ENCODE measurements around the gene GPR107. TPM values are rescaled to one million over a fixed set of nuclear protein-coding genes. Genes with fewer than 3 reads are reported as not detected.

Gene GPR107
- total and polyA plus RNA-seq, 2 donors (not counting 1 experiment from before 2014, with no cell fraction given) = 10.4 to 28.1 TPM

DNA sequence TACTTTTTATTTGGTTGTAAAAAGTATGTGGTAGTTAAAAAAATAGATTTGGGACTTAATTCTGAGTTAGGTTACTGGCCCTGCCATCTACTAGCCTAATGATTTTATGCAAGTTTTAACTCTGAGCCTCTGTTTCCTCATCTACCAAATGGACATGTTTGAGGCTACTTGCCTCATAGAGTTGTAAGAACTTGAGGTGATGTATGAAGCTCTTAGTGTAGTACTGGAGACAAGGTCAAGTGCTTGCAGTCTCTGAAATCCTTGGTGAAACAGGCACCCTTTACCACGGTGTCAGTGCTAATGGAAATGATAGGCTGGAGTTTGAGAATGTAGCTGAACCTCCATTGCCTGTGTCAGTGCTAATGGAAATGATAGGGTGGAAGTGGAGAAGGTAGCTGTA lies 15.3 kb downstream of the GPR107 start:
- DNase-seq (no peak), ATAC-seq (ENCODE audit: low read depth) (no peak)
- H2AFZ ChIP-seq (ENCODE audit: insufficient read depth, low read depth, low read length, poor library complexity, severe bottlenecking) = peak overlapping the region; percentile 28
- peak overlapping the region; percentile 55 for H3K4me2 ChIP-seq (replicated peaks; ENCODE audit: low read depth, low read length, poor library complexity, severe bottlenecking)
- WGBS (ENCODE audit: insufficient coverage) = 100% methylated on average over 1 of the region's 1 CpG
- peak overlapping the region in 1 of 2 donors; percentile 66 for H3K27ac ChIP-seq (ENCODE audit: low read length in 2 of 2)
- peaks cover 86% of the 10 kb centered on the region for H3K79me2 ChIP-seq (ENCODE audit: control insufficient read depth, insufficient read depth, low read length)
- H3K4me3 ChIP-seq (ENCODE audit: control extremely low read depth in 1 of 5, extremely low read depth in 1 of 5, insufficient read depth in 1 of 5, low read depth in 2 of 5, low read length in 4 of 5) = no peak overlapping the region
- H3K4me1 Mint-ChIP-seq = peaks cover 29% of the 10 kb centered on the region
- H3K36me3 ChIP-seq (replicated peaks in 1 of 2; ENCODE audit: control extremely low read depth in 1 of 2, control insufficient read depth in 1 of 2, extremely low read depth in 1 of 2, insufficient read depth in 2 of 2, low read length in 1 of 2) = peaks cover 0 to 12% of the 10 kb centered on the region in 2 experiments
- no peak overlapping the region for H3K9ac ChIP-seq (ENCODE audit: low read length)
- POLR2A ChIA-PET = interaction anchor here (0.7 to 1.0 kb wide), 2 partner anchors 44 to 51 kb away, joined by 3 to 9 read pairs; no protein-coding TSS in a partner anchor
- H3K4me1 ChIP-seq (ENCODE audit: control insufficient read depth in 2 of 2, insufficient read depth in 2 of 2, low read length in 2 of 2) = peaks cover 16% of the 10 kb centered on the region in 2 donors
- H3K4me3 Mint-ChIP-seq = no peak overlapping the region
- H3K27ac Mint-ChIP-seq = peak overlapping the region; percentile 8
- peaks cover 28% of the 10 kb centered on the region for H4K20me1 ChIP-seq (ENCODE audit: control insufficient read depth, insufficient read depth, low read length, poor library complexity, severe bottlenecking)
- H3K9me3 Mint-ChIP-seq (ENCODE audit: insufficient read depth) = no peaks in the 10 kb centered on the region
- TF ChIP-seq EZH2 (IDR thresholded peaks at IDR 0.05; ENCODE audit: borderline replicate concordance, insufficient read depth, low read depth, low read length, poor library complexity, severe bottlenecking) = no peak
- TF ChIP-seq, protein P1, sequence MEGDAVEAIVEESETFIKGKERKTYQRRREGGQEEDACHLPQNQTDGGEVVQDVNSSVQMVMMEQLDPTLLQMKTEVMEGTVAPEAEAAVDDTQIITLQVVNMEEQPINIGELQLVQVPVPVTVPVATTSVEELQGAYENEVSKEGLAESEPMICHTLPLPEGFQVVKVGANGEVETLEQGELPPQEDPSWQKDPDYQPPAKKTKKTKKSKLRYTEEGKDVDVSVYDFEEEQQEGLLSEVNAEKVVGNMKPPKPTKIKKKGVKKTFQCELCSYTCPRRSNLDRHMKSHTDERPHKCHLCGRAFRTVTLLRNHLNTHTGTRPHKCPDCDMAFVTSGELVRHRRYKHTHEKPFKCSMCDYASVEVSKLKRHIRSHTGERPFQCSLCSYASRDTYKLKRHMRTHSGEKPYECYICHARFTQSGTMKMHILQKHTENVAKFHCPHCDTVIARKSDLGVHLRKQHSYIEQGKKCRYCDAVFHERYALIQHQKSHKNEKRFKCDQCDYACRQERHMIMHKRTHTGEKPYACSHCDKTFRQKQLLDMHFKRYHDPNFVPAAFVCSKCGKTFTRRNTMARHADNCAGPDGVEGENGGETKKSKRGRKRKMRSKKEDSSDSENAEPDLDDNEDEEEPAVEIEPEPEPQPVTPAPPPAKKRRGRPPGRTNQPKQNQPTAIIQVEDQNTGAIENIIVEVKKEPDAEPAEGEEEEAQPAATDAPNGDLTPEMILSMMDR (IDR thresholded peaks at IDR 0.05) = no peak
- no peaks in the 10 kb centered on the region for H3K27me3 ChIP-seq (replicated peaks in 1 of 4; ENCODE audit: control extremely low read depth in 1 of 4, control insufficient read depth in 3 of 4, insufficient read depth in 4 of 4, low read length in 3 of 4)
- no peaks in the 10 kb centered on the region for H3K27me3 Mint-ChIP-seq
- no peaks in the 10 kb centered on the region for H3K9me3 ChIP-seq (ENCODE audit: control extremely low read depth in 1 of 3, control insufficient read depth in 2 of 3, insufficient read depth in 1 of 3, low read length in 2 of 3)
- CTCF ChIA-PET = interaction anchor here (0.6 to 2.0 kb wide), 2 partner anchors 8 to 130 kb away, joined by 3 to 5 read pairs; no protein-coding TSS in a partner anchor
- intact Hi-C loops (cut with micrococcal nuclease) = no loop called here

DNA sequence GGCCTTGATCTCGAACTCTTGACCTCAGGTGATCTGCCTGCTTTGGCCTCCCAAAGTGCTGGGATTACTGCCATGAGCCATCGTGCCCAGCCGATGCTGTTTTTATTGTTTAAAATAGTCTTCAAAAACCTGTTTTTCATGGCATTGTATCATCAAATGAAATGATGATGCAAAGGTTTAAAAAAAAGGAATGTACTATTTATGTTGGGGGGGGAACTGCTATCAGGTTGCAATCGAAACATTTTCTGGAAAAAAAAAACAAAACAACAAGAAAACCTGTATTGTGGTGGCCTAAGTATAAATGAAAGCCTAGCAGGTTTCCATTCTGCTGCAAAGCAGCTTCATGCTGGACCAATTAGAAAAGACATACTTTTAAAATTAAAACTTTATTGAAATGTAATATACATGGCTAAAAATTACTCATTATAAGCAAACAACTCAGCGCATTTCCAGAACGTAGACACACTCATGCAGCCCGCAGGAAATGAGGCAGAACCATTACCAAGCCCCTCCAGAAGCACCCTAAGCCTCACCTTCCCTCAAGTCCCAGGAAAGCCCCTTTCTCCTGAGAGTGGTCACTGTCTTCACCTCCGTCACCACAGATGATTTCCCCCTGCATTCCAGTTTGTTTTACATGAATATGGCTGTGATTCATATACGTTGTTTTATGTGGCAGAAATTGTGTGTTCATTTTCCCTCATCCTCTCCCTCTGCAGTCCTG lies 19.0 kb downstream of the GPR107 start:
- intact Hi-C loops (cut with micrococcal nuclease) = no loop called here

More for the DNA sequence above, 19.0 kb downstream of the GPR107 start:
- ATAC-seq (ENCODE audit: low read depth) (no peak), DNase-seq (no peak)
- H3K79me2 ChIP-seq (ENCODE audit: control insufficient read depth, insufficient read depth, low read length) = peaks cover 92% of the 10 kb centered on the region
- no peaks in the 10 kb centered on the region for H3K27me3 Mint-ChIP-seq
- TF ChIP-seq, protein P1 (IDR thresholded peaks at IDR 0.05) = no peak
- 95% methylated on average over 4 of the region's 9 CpGs for WGBS (ENCODE audit: insufficient coverage)
- CTCF ChIA-PET = no interaction called here
- H3K4me2 ChIP-seq (replicated peaks; ENCODE audit: low read depth, low read length, poor library complexity, severe bottlenecking) = no peak overlapping the region
- H3K9ac ChIP-seq (ENCODE audit: low read length) = no peak overlapping the region
- no peaks in the 10 kb centered on the region for H3K9me3 ChIP-seq (ENCODE audit: control extremely low read depth in 1 of 3, control insufficient read depth in 2 of 3, insufficient read depth in 1 of 3, low read length in 2 of 3)
- H3K4me1 Mint-ChIP-seq = peaks cover 23% of the 10 kb centered on the region
- H3K27me3 ChIP-seq (replicated peaks in 1 of 4; ENCODE audit: control extremely low read depth in 1 of 4, control insufficient read depth in 3 of 4, insufficient read depth in 4 of 4, low read length in 3 of 4) = no peaks in the 10 kb centered on the region
- H3K9me3 Mint-ChIP-seq (ENCODE audit: insufficient read depth) = no peaks in the 10 kb centered on the region
- H3K4me1 ChIP-seq (ENCODE audit: control insufficient read depth in 2 of 2, insufficient read depth in 2 of 2, low read length in 2 of 2) = peaks cover 16% of the 10 kb centered on the region in 2 donors
- POLR2A ChIA-PET = interaction anchor here (0.7 kb wide), 1 partner anchor 17 kb away, joined by 3 read pairs; no protein-coding TSS in a partner anchor
- no peak overlapping the region for H3K4me3 ChIP-seq (ENCODE audit: control extremely low read depth in 1 of 5, extremely low read depth in 1 of 5, insufficient read depth in 1 of 5, low read depth in 2 of 5, low read length in 4 of 5)
- peaks cover 24% of the 10 kb centered on the region for H4K20me1 ChIP-seq (ENCODE audit: control insufficient read depth, insufficient read depth, low read length, poor library complexity, severe bottlenecking)
- no peak overlapping the region for H2AFZ ChIP-seq (ENCODE audit: insufficient read depth, low read depth, low read length, poor library complexity, severe bottlenecking)
- H3K27ac Mint-ChIP-seq = no peak overlapping the region
- H3K27ac ChIP-seq (ENCODE audit: low read length in 2 of 2) = no peak overlapping the region
- peaks cover 5 to 24% of the 10 kb centered on the region in 2 experiments for H3K36me3 ChIP-seq (replicated peaks in 1 of 2; ENCODE audit: control extremely low read depth in 1 of 2, control insufficient read depth in 1 of 2, extremely low read depth in 1 of 2, insufficient read depth in 2 of 2, low read length in 1 of 2)
- H3K4me3 Mint-ChIP-seq = no peak overlapping the region
